H1 (cell line): ENCODE data around the gene SMCP. TPM values are rescaled to one million over a fixed set of nuclear protein-coding genes. Genes with fewer than 3 reads are reported as not detected.

Source experiments
- CTCF ChIA-PET: fragments of 300-600 bp; sonication (Branson Sonifier 250); formaldehyde crosslinking; loops from one replicate; lab custom pipeline; 2021; ENCODE audit not compliant: partially characterized antibody; lab: Charles Lee
- POLR2A ChIA-PET: fragments of 300-600 bp; sonication (Branson Sonifier 250); formaldehyde crosslinking; loops from one replicate; lab custom pipeline; 2021; ENCODE audit warnings: inconsistent platforms; ENCODE audit not compliant: partially characterized antibody; lab: Charles Lee
- DNase-seq, 2 experiments: peaks; one replicate each; pipeline versions ENCODE4 v3.0.0 to v3.0.0-alpha.2; 2010 to 2022; ENCODE audit warnings: low spot score in 2 of 2, low read depth in 1 of 2, mixed read lengths in 1 of 2
- FAIRE-seq: peaks from 2 replicates; lab custom pipeline; 2011; peaks lifted over from hg19 to GRCh38; lab: Jason Lieb, UNC
- H2AFZ ChIP-seq: 2 replicates; pipeline ENCODE4 v1.8.1; 2012; ENCODE audit warnings: low read length, inconsistent platforms
- H2AK5ac ChIP-seq: 2 replicates; pipeline ENCODE4 v1.6.1; 2013; ENCODE audit warnings: low read depth, low read length
- H2BK120ac ChIP-seq: replicated peaks from 2 replicates; pipeline ENCODE3; 2013; ENCODE audit warnings: low read depth, low read length, inconsistent platforms
- H2BK12ac ChIP-seq: 2 replicates; pipeline ENCODE4 v1.6.1; 2013; ENCODE audit warnings: low read depth, low read length
- H2BK15ac ChIP-seq: 2 replicates; pipeline ENCODE4 v1.6.1; 2013; ENCODE audit warnings: low read length
- H2BK20ac ChIP-seq: 2 replicates; pipeline ENCODE4 v1.6.1; 2013; ENCODE audit warnings: low read length
- H2BK5ac ChIP-seq: 2 replicates; pipeline ENCODE4 v1.6.1; 2013; ENCODE audit warnings: low read depth, low read length
- H3K14ac ChIP-seq: 2 replicates; pipeline ENCODE4 v1.6.1; 2013; ENCODE audit warnings: inconsistent platforms; ENCODE audit not compliant: insufficient read length
- H3K18ac ChIP-seq: 2 replicates; pipeline ENCODE4 v1.6.1; 2013; ENCODE audit warnings: low read length; ENCODE audit errors: extremely low read depth
- H3K23ac ChIP-seq: 2 replicates; pipeline ENCODE4 v1.6.1; 2013; ENCODE audit warnings: inconsistent platforms; ENCODE audit not compliant: insufficient read length
- H3K23me2 ChIP-seq: 2 replicates; pipeline ENCODE4 v1.6.1; 2013; ENCODE audit warnings: low read depth, low read length
- H3K27ac ChIP-seq: 2 replicates; pipeline ENCODE4 v1.6.1; 2011; ENCODE audit warnings: low read depth, low read length, inconsistent platforms
- H3K27me3 ChIP-seq, 4 experiments: replicated peaks in 1 of 4; 1 replicate in 1 of 4; 2 replicates in 3 of 4; pipeline versions ENCODE4 v1.6.1 to v1.8.1; 2011 to 2013; ENCODE audit warnings: low read length in 3 of 4, mild to moderate bottlenecking in 3 of 4, inconsistent platforms in 2 of 4, mixed read lengths in 2 of 4, moderate library complexity in 1 of 4; ENCODE audit not compliant: control insufficient read depth in 3 of 4, insufficient read depth in 3 of 4; ENCODE audit errors: extremely low read depth in 1 of 4
- H3K36me3 ChIP-seq, 4 experiments: 2 replicates each; pipeline versions ENCODE4 v1.6.1 to v1.8.1; 2011 to 2013; ENCODE audit warnings: mild to moderate bottlenecking in 4 of 4, low read length in 3 of 4, moderate library complexity in 2 of 4, control low read depth in 1 of 4, inconsistent platforms in 1 of 4; ENCODE audit not compliant: insufficient read depth in 4 of 4, control insufficient read depth in 2 of 4
- H3K4ac ChIP-seq: replicated peaks from 2 replicates; pipeline ENCODE3; 2013; ENCODE audit warnings: low read length, low read depth, mixed read lengths, inconsistent platforms; ENCODE audit not compliant: insufficient read length
- H3K4me1 ChIP-seq, 4 experiments: replicated peaks in 1 of 4; 1 replicate in 1 of 4; 2 replicates in 3 of 4; pipeline versions ENCODE4 v1.6.1 to v1.8.1; 2011 to 2013; ENCODE audit warnings: low read length in 3 of 4, inconsistent platforms in 2 of 4, mixed read lengths in 1 of 4; ENCODE audit not compliant: insufficient read depth in 4 of 4, control insufficient read depth in 3 of 4
- H3K4me2 ChIP-seq, 2 experiments: 2 replicates each; pipeline versions ENCODE4 v1.6.1 to v1.8.1; 2011 to 2013; ENCODE audit warnings: low read depth in 2 of 2, low read length in 2 of 2, control low read depth in 1 of 2, inconsistent platforms in 1 of 2, mild to moderate bottlenecking in 1 of 2; ENCODE audit not compliant: insufficient read depth in 1 of 2
- H3K4me3 ChIP-seq, 4 experiments: fragments of 200-600, 300-600 bp in 1 of 4; sonication (generic), shearing (Covaris generic), sonication (Bioruptor Twin) in 1 of 4; 2 replicates each; pipeline versions ENCODE4 v1.5.1 to v1.8.1; 2011 to 2016; ENCODE audit warnings: low read length in 4 of 4, low read depth in 3 of 4, control low read depth in 2 of 4, inconsistent platforms in 2 of 4, mild to moderate bottlenecking in 2 of 4, mixed read lengths in 1 of 4, moderate library complexity in 1 of 4; ENCODE audit not compliant: insufficient read depth in 2 of 4; ENCODE audit errors: extremely low read depth in 1 of 4
- H3K56ac ChIP-seq: replicated peaks from 2 replicates; pipeline ENCODE3; 2013; ENCODE audit warnings: low read depth, mild to moderate bottlenecking, mixed read lengths, low read length, inconsistent platforms; ENCODE audit not compliant: insufficient read length
- H3K79me1 ChIP-seq: 2 replicates; pipeline ENCODE4 v1.6.1; 2013; ENCODE audit warnings: low read depth, low read length, control low read depth
- H3K79me2 ChIP-seq, 2 experiments: 2 replicates each; pipeline versions ENCODE4 v1.6.1 to v1.8.1; 2012 to 2013; ENCODE audit warnings: low read length in 2 of 2, mild to moderate bottlenecking in 2 of 2, inconsistent platforms in 1 of 2; ENCODE audit not compliant: insufficient read depth in 2 of 2, control insufficient read depth in 1 of 2
- H3K9ac ChIP-seq, 4 experiments: replicated peaks in 1 of 4; 1 replicate in 1 of 4; 2 replicates in 3 of 4; pipeline versions ENCODE4 v1.6.1 to v1.8.1; 2011 to 2013; ENCODE audit warnings: low read depth in 3 of 4, low read length in 3 of 4, control low read depth in 2 of 4, mild to moderate bottlenecking in 2 of 4, moderate library complexity in 2 of 4, inconsistent platforms in 1 of 4; ENCODE audit errors: extremely low read depth in 1 of 4
- H3K9me3 ChIP-seq, 2 experiments: 2 replicates each; pipeline versions ENCODE4 v1.6.1 to v1.8.1; 2012 to 2013; ENCODE audit warnings: mild to moderate bottlenecking in 2 of 2, moderate library complexity in 2 of 2, control low read depth in 1 of 2, inconsistent platforms in 1 of 2, low read depth in 1 of 2, low read length in 1 of 2, mixed read lengths in 1 of 2; ENCODE audit not compliant: insufficient read depth in 2 of 2
- H4K20me1 ChIP-seq, 2 experiments: replicated peaks in 1 of 2; 2 replicates each; pipeline versions ENCODE3 to v1.8.1; 2011 to 2013; ENCODE audit warnings: inconsistent platforms in 2 of 2, low read length in 2 of 2, mild to moderate bottlenecking in 1 of 2; ENCODE audit not compliant: insufficient read depth in 2 of 2, control insufficient read depth in 1 of 2
- H4K5ac ChIP-seq: 2 replicates; pipeline ENCODE4 v1.6.1; 2013; ENCODE audit warnings: low read length, low read depth, mixed read lengths, inconsistent platforms; ENCODE audit not compliant: insufficient read length
- H4K8ac ChIP-seq: 2 replicates; pipeline ENCODE4 v1.8.0; 2013; ENCODE audit warnings: mild to moderate bottlenecking, moderate library complexity, low read length, inconsistent platforms; ENCODE audit not compliant: insufficient read depth; ENCODE audit errors: extremely low read depth
- H4K91ac ChIP-seq: replicated peaks from 2 replicates; pipeline ENCODE3; 2013; ENCODE audit warnings: low read length, mixed read lengths, inconsistent platforms; ENCODE audit not compliant: insufficient read length
- KDM5A ChIP-seq: fragments of 200-600 bp; IDR thresholded peaks from 2 replicates; pipeline ENCODE4 v1.7.1; 2012; ENCODE audit warnings: mild to moderate bottlenecking, low read length, inconsistent platforms, mixed read lengths
- POLR2A ChIP-seq, 2 experiments: IDR thresholded peaks; 1 replicate in 1 of 2; 2 replicates in 1 of 2; pipeline ENCODE4 v1.6.1; 2011; ENCODE audit warnings: low read depth in 2 of 2, low read length in 2 of 2, mild to moderate bottlenecking in 2 of 2; ENCODE audit errors: control extremely low read depth in 1 of 2
- WGBS, 2 experiments: shearing (Covaris generic) in 1 of 2; methylation state at CpG; one replicate each; pipeline versions ENCODE4 v1.1.6 to v1.1.7; 2013 to 2015; ENCODE audit warnings: low lambda C conversion rate in 2 of 2, mixed read lengths in 2 of 2, inconsistent platforms in 1 of 2, low coverage in 1 of 2, missing lambda C conversion rate in 1 of 2; ENCODE audit not compliant: insufficient replicate concordance in 2 of 2, insufficient coverage in 1 of 2, insufficient read length in 1 of 2; ENCODE audit errors: extremely low coverage in 1 of 2, missing lambda C conversion rate in 1 of 2; 5-methylcytosine and 5-hydroxymethylcytosine counted together
- polyA plus RNA-seq, 7 experiments: library from polyadenylated mRNA; depleted of rRNA in 3 of 7; stranded (reverse) in 5 of 7; unstranded in 2 of 7; fragments of >200 nt in 5 of 7; fragments of 200-250 nt in 2 of 7; gene quantifications; 1 replicate in 5 of 7; 2 replicates in 1 of 7; 4 replicates in 1 of 7; pipeline versions ENCODE4 v1.2.1 to v1.2.3, GENCODE V29; 2011 to 2013; ENCODE audit warnings: missing spikeins in 2 of 7, mixed read lengths in 2 of 7
- total RNA-seq: library from RNA; stranded (reverse); fragmentation: NEBNext Ultra II Directional; extraction: Animal tissue kit (Norgen Biotek cat#: 25700); gene quantifications from 2 replicates; pipeline ENCODE4 v1.2.1, GENCODE V29; 2021

SMCP gene
- total and polyA plus RNA-seq, 2 of the 8 experiments (the other 6 are each of a cell fraction or from before 2014, with no cell fraction given) = not detected

DNA sequence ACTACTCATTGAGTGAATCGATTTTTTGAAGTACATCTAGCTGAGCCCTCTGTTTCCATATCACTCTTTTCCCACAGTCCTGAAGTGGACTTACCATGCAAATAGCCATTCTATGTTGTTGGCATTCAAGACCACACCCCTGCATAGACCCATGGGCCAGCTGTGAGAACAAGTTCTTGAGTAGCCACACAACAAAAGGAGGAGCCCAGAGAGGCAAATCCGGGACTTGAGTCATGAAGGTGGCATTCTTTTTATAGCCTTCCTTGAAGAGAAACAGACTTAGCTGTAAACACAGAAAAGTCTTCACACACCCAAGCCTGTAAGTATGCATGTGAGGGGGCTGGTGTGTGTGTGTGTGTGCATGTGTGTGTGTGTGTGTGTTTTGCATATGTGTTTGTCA, 55.1 kb downstream of the SMCP start:
- 0 out of 7 replicates have a peak, but pooled peaks cover 0 to 2% (median 0%) of the 10 kb centered on the region in 4 experiments for H3K27me3 ChIP-seq

More for the DNA sequence above, 55.1 kb downstream of the SMCP start:
- Histone ChIP-seq H3K27ac (no peak overlapping the region), H3K9me3 (peaks cover 3% of the 10 kb centered on the region in 2 experiments; a peak in 2 of 4 replicates), H3K23ac (no peak overlapping the region), H3K4me2 (no peak overlapping the region), H3K9ac (no peak overlapping the region), H3K56ac (no peak overlapping the region), H4K5ac (no peak overlapping the region), H3K79me1 (no peaks in the 10 kb centered on the region), H3K18ac (no peak overlapping the region), H3K4me3 (no peak overlapping the region), H2AK5ac (no peak overlapping the region), H2BK120ac (no peak overlapping the region), H3K36me3 (no peaks in the 10 kb centered on the region), H2BK5ac (no peak overlapping the region), H3K14ac (no peak overlapping the region), H3K79me2 (no peaks in the 10 kb centered on the region), H3K23me2 (no peaks in the 10 kb centered on the region), H2BK15ac (no peak overlapping the region), H3K4me1 (no peaks in the 10 kb centered on the region), H2AFZ (no peak overlapping the region), H3K4ac (no peak overlapping the region), H4K91ac (no peak overlapping the region), H4K20me1 (no peaks in the 10 kb centered on the region), H2BK20ac (no peak overlapping the region), H4K8ac (no peak overlapping the region), H2BK12ac (no peak overlapping the region)
- TF ChIP-seq KDM5A (no peak), POLR2A (IDR thresholded peaks at IDR 0.05; ENCODE audit: control extremely low read depth in 1 of 2, low read depth in 2 of 2, low read length in 2 of 2) (no peak)
- no peak for FAIRE-seq
- DNase-seq = no peak
- POLR2A ChIA-PET = no interaction called here
- CTCF ChIA-PET = interaction anchor here (0.9 kb wide), 1 partner anchor 63 kb away, joined by 4 read pairs; no protein-coding TSS in a partner anchor
- 56% methylated on average over 2 of the region's 2 CpGs; no CpG with 5 or more reads in 1 of the 2 experiments for WGBS, 2 experiments

Other genes with a start within 250 kb of the SMCP start
- gene LCE2D, start 214.9 kb upstream of the SMCP start, total RNA-seq = not detected in 2 replicates
- gene LCE2D, start 214.9 kb upstream of the SMCP start, polyA plus RNA-seq (2011; rRNA removed) = not detected in 2 replicates
- gene LCE2C, start 203.0 kb upstream of the SMCP start, total RNA-seq = not detected in 2 replicates
- not detected in 2 replicates for gene LCE2C, start 203.0 kb upstream of the SMCP start, polyA plus RNA-seq (2011; rRNA removed)
- not detected in 2 replicates for gene LCE2B, start 192.2 kb upstream of the SMCP start, total RNA-seq
- not detected in 2 replicates for gene LCE2B, start 192.2 kb upstream of the SMCP start, polyA plus RNA-seq (2011; rRNA removed)
- not detected in 2 replicates for gene LCE2A, start 180.0 kb upstream of the SMCP start, total RNA-seq
- not detected in 2 replicates for gene LCE2A, start 180.0 kb upstream of the SMCP start, polyA plus RNA-seq (2011; rRNA removed)
- gene LCE4A, start 170.2 kb upstream of the SMCP start, total RNA-seq = not detected in 2 replicates
- gene LCE4A, start 170.2 kb upstream of the SMCP start, polyA plus RNA-seq (2011; rRNA removed) = not detected in 2 replicates
- not detected in 2 replicates for gene KPRP, start 120.3 kb upstream of the SMCP start, total RNA-seq
- not detected in 2 replicates for gene KPRP, start 120.3 kb upstream of the SMCP start, polyA plus RNA-seq (2011; rRNA removed)
- not detected in 2 replicates for gene LCE1F, start 103.2 kb upstream of the SMCP start, total RNA-seq
- not detected in 2 replicates for gene LCE1F, start 103.2 kb upstream of the SMCP start, polyA plus RNA-seq (2011; rRNA removed)
- gene LCE1E, start 92.1 kb upstream of the SMCP start, total RNA-seq = not detected in 2 replicates
- not detected in 2 replicates for gene LCE1E, start 92.1 kb upstream of the SMCP start, polyA plus RNA-seq (2011; rRNA removed)
- gene LCE1D, start 81.6 kb upstream of the SMCP start, total RNA-seq = not detected in 2 replicates
- gene LCE1D, start 81.6 kb upstream of the SMCP start, polyA plus RNA-seq (2011; rRNA removed) = not detected in 2 replicates
- gene LCE1C, start 71.7 kb upstream of the SMCP start, total RNA-seq = not detected in 2 replicates
- not detected in 2 replicates for gene LCE1C, start 71.7 kb upstream of the SMCP start, polyA plus RNA-seq (2011; rRNA removed)
- gene LCE1B, start 66.4 kb upstream of the SMCP start, total RNA-seq = not detected in 2 replicates
- not detected in 2 replicates for gene LCE1B, start 66.4 kb upstream of the SMCP start, polyA plus RNA-seq (2011; rRNA removed)
- gene LCE1A, start 50.8 kb upstream of the SMCP start, total RNA-seq = not detected in 2 replicates
- not detected in 2 replicates for gene LCE1A, start 50.8 kb upstream of the SMCP start, polyA plus RNA-seq (2011; rRNA removed)
- gene LCE6A, start 35.5 kb upstream of the SMCP start, total RNA-seq = not detected in 2 replicates
- gene LCE6A, start 35.5 kb upstream of the SMCP start, polyA plus RNA-seq (2011; rRNA removed) = not detected in 2 replicates
- not detected in 2 replicates for gene LCE7A, start 18.3 kb upstream of the SMCP start, total RNA-seq
- not detected in 2 replicates for gene LCE7A, start 18.3 kb upstream of the SMCP start, polyA plus RNA-seq (2011; rRNA removed)
- gene IVL, start 30.2 kb downstream of the SMCP start, total RNA-seq = not detected in 2 replicates
- not detected in 2 replicates for gene IVL, start 30.2 kb downstream of the SMCP start, polyA plus RNA-seq (2011; rRNA removed)
- not detected in 2 replicates for gene SPRR5, start 68.9 kb downstream of the SMCP start, total RNA-seq
- not detected in 2 replicates for gene SPRR5, start 68.9 kb downstream of the SMCP start, polyA plus RNA-seq (2011; rRNA removed)
- not detected in 2 replicates for gene SPRR4, start 92.3 kb downstream of the SMCP start, total RNA-seq
- not detected in 2 replicates for gene SPRR4, start 92.3 kb downstream of the SMCP start, polyA plus RNA-seq (2011; rRNA removed)
- gene SPRR1A, start 105.8 kb downstream of the SMCP start, total RNA-seq = not detected in 2 replicates
- gene SPRR1A, start 105.8 kb downstream of the SMCP start, polyA plus RNA-seq (2011; rRNA removed) = not detected in 2 replicates
- gene SPRR3, start 123.4 kb downstream of the SMCP start, total RNA-seq = not detected in 2 replicates
- not detected in 2 replicates for gene SPRR3, start 123.4 kb downstream of the SMCP start, polyA plus RNA-seq (2011; rRNA removed)
- not detected in 2 replicates for gene SPRR1B, start 152.9 kb downstream of the SMCP start, total RNA-seq
- 0.16 and 0.23 TPM in 2 replicates for gene SPRR1B, start 152.9 kb downstream of the SMCP start, polyA plus RNA-seq (2011; rRNA removed)
- not detected in 2 replicates for gene SPRR2D, start 162.8 kb downstream of the SMCP start, total RNA-seq
- not detected in 2 replicates for gene SPRR2D, start 162.8 kb downstream of the SMCP start, polyA plus RNA-seq (2011; rRNA removed)
- gene SPRR2A, start 179.2 kb downstream of the SMCP start, total RNA-seq = not detected in 2 replicates
- gene SPRR2A, start 179.2 kb downstream of the SMCP start, polyA plus RNA-seq (2011; rRNA removed) = not detected in 2 replicates
- not detected in 2 replicates for gene SPRR2B, start 193.3 kb downstream of the SMCP start, total RNA-seq
- gene SPRR2B, start 193.3 kb downstream of the SMCP start, polyA plus RNA-seq (2011; rRNA removed) = not detected in 2 replicates
- gene SPRR2E, start 216.2 kb downstream of the SMCP start, total RNA-seq = not detected in 2 replicates
- not detected in 2 replicates for gene SPRR2E, start 216.2 kb downstream of the SMCP start, polyA plus RNA-seq (2011; rRNA removed)
- 1.0 and 1.1 TPM in 2 replicates for gene SPRR2F, start 235.2 kb downstream of the SMCP start, total RNA-seq
- 0.49 and 0.50 TPM in 2 replicates for gene SPRR2F, start 235.2 kb downstream of the SMCP start, polyA plus RNA-seq (2011; rRNA removed)